Esophagus muscularis mucosa (tissue), 4 donors: Measurements from ENCODE around the gene TAF6L.

Experiments
- EP300 ChIP-seq: sonication (generic); formaldehyde crosslinking; IDR thresholded peaks from one replicate; pipeline ENCODE4 v1.6.1; 2017; ENCODE audit warnings: antibody characterized with exemption
- POLR2A ChIP-seq: fragments of 450-650 bp; IDR thresholded peaks from one replicate; pipeline ENCODE4 v1.6.1; 2017; ENCODE audit warnings: antibody characterized with exemption, moderate library complexity, mild to moderate bottlenecking, low read depth
- TF ChIP-seq, protein P1 (sequence below), 3 experiments: fragments of 200-600 bp in 2 of 3; fragments of 450-650 bp in 1 of 3; sonication (generic) in 2 of 3; IDR thresholded peaks; one replicate each; pipeline ENCODE4 v1.5.1; 2017 to 2019; ENCODE audit warnings: antibody characterized with exemption in 3 of 3, mild to moderate bottlenecking in 2 of 3, moderate library complexity in 1 of 3

DNA sequence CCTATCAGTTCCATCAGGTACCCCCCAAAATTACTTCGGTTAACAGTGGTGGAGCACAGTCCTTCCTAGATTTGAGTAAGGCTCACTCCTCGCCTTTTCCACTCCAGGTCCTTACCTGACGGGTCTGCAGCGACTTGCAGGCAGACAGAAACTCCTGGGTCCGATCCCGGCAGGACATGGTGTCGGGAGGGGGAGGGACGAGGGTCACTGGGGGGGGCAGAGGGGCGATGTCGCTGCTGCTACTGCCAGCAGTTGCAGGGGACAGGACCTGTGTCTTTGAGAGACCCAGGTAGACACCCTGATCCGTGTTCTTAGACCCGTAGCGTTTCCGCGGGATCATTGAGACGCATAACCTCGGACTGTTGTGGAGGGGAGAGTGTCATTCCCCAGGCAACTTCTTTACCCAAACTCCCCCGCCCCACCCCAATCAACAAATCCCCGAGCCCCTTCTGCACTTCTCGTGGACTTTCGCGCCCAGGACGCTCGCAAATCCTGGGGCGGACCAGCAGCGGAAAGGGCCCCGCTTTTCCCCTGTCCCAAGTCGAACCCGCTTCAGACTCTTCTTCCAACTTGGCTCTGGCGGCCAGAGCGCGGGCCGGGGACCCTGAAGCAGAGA is 59.8 kb downstream of the TAF6L start:
- TF ChIP-seq EP300, result no peak
- TF ChIP-seq, protein P1, sequence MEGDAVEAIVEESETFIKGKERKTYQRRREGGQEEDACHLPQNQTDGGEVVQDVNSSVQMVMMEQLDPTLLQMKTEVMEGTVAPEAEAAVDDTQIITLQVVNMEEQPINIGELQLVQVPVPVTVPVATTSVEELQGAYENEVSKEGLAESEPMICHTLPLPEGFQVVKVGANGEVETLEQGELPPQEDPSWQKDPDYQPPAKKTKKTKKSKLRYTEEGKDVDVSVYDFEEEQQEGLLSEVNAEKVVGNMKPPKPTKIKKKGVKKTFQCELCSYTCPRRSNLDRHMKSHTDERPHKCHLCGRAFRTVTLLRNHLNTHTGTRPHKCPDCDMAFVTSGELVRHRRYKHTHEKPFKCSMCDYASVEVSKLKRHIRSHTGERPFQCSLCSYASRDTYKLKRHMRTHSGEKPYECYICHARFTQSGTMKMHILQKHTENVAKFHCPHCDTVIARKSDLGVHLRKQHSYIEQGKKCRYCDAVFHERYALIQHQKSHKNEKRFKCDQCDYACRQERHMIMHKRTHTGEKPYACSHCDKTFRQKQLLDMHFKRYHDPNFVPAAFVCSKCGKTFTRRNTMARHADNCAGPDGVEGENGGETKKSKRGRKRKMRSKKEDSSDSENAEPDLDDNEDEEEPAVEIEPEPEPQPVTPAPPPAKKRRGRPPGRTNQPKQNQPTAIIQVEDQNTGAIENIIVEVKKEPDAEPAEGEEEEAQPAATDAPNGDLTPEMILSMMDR (IDR thresholded peaks at IDR 0.05), result no peak
- TF ChIP-seq POLR2A, result peak; percentile 31
